GM10248 (cell line): Measurements from ENCODE around the gene HOOK2.
"Not testable (repeated sequence)": the region's sequence is repeated elsewhere in the genome, so short reads cannot be mapped to it uniquely, and the experiment has no call there.

Experiments used
- CTCF ChIA-PET: fragments of 300-600 bp; sonication (Branson Sonifier 250); formaldehyde crosslinking; extraction: SDS; loops from one replicate; lab custom pipeline; 2021; ENCODE audit warnings: antibody characterized with exemption; lab: Yijun Ruan, JAX
- POLR2A ChIA-PET: fragments of 350-650 bp; sonication (Branson Sonifier 250); formaldehyde crosslinking; extraction: SDS; loops from one replicate; lab custom pipeline; 2020; ENCODE audit warnings: antibody characterized with exemption; lab: Yijun Ruan, JAX
- DNase-seq: peaks from one replicate; pipeline ENCODE4 v3.0.0; 2012; ENCODE audit errors: extremely low spot score
- CTCF ChIP-seq: IDR thresholded peaks from 2 replicates; pipeline ENCODE4 v1.5.1; 2012; ENCODE audit warnings: mild to moderate bottlenecking, low read depth; ENCODE audit errors: extremely low read depth, missing control alignments, control extremely low read depth

HOOK2 gene

GRCh38 chr19:12726988-12727316, 48.4 kb downstream of the HOOK2 start:
- CTCF ChIA-PET, result interaction anchor here (0.9 to 1.8 kb wide), 6 partner anchors 10 to 69 kb away, joined by 3 to 5 read pairs (median 4); no protein-coding TSS in a partner anchor
- no peak for DNase-seq
- no peak for TF ChIP-seq CTCF
- POLR2A ChIA-PET, result no interaction called here

GRCh38 chr19:12725612-12726011, 49.7 kb downstream of the HOOK2 start:
- POLR2A ChIA-PET, result interaction anchor here (0.7 to 1.4 kb wide), 2 partner anchors 11 to 147 kb away, joined by 3 to 5 read pairs; no protein-coding TSS in a partner anchor
- CTCF ChIA-PET, result interaction anchor here (1.4 to 3.5 kb wide), 3 partner anchors 8 to 49 kb away, joined by 3 to 19 read pairs (median 5); no protein-coding TSS in a partner anchor
- not testable (repeated sequence) for DNase-seq

DNA sequence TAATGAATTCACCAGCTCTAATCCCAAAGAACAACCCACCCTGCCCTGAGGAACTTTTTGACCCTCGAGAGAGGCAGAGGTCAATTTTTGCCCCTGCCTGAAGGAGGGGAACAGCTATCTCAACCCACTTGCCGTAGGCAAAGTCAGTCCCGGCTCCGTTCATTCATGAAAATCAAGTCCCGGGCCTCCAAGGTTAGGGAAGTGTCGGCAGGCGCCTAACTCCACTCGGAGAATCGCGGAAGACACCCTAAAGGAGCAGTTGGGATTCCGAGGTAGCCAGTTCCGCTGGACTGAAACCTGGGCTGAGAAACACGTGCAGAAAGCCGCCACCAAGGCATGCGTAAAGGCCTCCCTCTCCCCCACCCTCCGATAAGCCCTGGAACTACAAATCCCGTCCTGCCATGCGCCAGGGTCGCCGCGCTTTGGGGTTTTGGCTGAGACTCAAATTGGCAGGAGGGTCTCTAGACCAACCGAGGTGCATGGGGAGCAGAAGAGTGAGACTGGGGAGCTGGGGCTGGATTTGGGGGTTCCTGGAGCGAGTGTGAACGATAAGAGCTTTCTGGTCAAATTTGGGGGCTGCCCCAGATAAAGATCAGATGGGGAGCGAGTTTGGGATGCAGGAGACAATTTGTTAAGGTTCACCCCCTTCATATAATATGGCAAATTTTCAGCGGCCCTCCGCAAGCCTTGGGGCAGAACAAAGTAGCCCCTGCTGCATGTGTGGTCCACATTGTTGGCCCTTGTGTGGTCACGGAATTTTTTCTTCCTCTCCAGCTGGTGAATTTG, 51.5 kb downstream of the HOOK2 start, which contains the start of gene TNPO2:
Gene TNPO2, minus strand, starts transcription at position 292 of the 786 bp plus-strand sequence. CDS start 2,955 bp downstream, outside the sequence.
- POLR2A ChIA-PET, result interaction anchor here (0.9 to 2.0 kb wide), 2 partner anchors 11 to 43 kb away, joined by 6 to 17 read pairs; partner anchors contain the start of gene DHPS
- CTCF ChIA-PET, result interaction anchor here (0.7 to 3.5 kb wide), 11 partner anchors 10 to 124 kb away, joined by 3 to 19 read pairs (median 6); partner anchors contain the start of gene TRIR
- no peak for TF ChIP-seq CTCF
- DNase-seq, result peak; percentile 81

DNA sequence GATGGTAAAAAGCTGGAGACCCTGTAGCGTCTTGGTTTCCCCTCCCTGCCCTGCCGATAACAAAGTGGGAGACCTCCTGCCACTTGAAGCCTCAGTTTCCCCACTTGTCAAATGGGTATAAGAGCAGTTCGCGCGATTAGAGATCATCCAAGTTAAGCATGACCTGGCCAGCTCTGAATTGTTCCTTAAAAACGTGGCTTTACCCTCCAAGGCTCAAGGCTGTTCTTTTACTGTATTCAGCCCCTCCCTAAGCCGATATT, 52.0 kb downstream of the HOOK2 start:
- DNase-seq, result no peak
- POLR2A ChIA-PET, result interaction anchor here (0.5 to 2.0 kb wide), 4 partner anchors 10 to 111 kb away, joined by 4 to 17 read pairs (median 6); partner anchors contain the start of gene DHPS

GRCh38 chr19:12722566-12723380, 52.6 kb downstream of the HOOK2 start:
- TF ChIP-seq CTCF, result no peak
- ChIA-PET POLR2A (interaction anchor here (0.5 to 2.0 kb wide), 5 partner anchors 11 to 1156 kb away, joined by 4 to 17 read pairs (median 6); partner anchors contain the start of gene DHPS), CTCF (interaction anchor here (0.7 to 3.5 kb wide), 10 partner anchors 11 to 125 kb away, joined by 3 to 19 read pairs (median 6); partner anchors contain the start of gene TRIR)
- DNase-seq, result peak; percentile 97

More for the DNA sequence above, 52.0 kb downstream of the HOOK2 start:
- TF ChIP-seq CTCF, result no peak
- CTCF ChIA-PET, result interaction anchor here (0.7 to 3.5 kb wide), 11 partner anchors 10 to 125 kb away, joined by 3 to 19 read pairs (median 6); partner anchors contain the start of gene TRIR

DNA sequence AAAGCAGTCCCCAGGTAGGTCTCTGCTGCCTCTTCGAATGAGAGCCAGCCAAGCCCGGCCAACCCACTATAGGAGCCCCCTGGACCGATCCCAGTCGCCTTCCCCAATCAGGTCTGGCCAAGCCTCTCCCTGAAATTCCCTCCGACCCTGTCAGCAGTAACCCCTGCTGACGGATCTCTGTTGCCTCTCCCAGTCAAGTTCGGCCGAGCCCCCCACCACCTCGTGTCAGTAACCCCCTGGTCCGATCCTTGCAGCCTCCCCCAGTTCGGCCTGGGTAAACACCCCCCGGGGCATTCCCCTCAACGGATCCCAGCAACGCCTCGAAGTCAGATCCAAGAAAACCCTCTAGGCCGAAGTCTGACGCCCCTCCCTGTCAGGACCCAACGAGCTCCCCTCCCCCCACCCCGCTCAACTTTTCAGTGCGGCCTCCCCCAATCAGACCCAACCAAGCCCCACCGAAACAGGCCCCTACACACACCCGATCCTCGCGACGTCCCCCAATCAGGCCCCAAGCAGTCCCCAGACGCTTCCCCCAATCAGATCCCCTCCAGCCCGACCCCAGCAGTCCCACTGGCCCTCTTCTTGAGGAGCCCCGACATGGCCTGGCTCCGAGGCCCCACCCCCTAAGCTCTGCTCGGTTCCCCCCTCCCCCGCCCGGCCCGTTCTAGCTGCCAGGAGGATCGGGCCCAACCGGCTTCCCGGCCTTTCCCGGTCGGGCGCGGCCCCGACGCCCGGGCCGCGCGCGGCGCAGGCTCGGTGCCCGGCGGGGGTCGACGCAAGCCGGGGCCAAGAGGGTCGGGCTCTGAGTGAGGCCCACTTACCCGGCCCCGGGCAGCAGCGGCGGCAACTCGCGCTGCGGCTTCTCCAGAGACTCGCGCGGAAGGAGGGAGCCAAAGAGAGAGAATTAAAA, 53.4 kb downstream of the HOOK2 start:
- TF ChIP-seq CTCF, result no peak
- peak; percentile 77 for DNase-seq
- ChIA-PET CTCF (interaction anchor here (0.6 to 3.5 kb wide), 7 partner anchors 12 to 126 kb away, joined by 3 to 19 read pairs (median 7); partner anchors contain the start of gene TRIR), POLR2A (interaction anchor here (0.5 to 2.0 kb wide), 4 partner anchors 12 to 1155 kb away, joined by 3 to 17 read pairs (median 6); partner anchors contain the start of genes DHPS and JUNB)
